Measurements from ENCODE around the gene MAP3K3.

Gene MAP3K3

GRCh38 chr17:63653050-63653449, 30.8 kb downstream of the MAP3K3 start:
- DNase-seq: no peak

GRCh38 chr17:63657786-63658185, 35.6 kb downstream of the MAP3K3 start:
- DNase-seq: no peak

- DNase-seq: no peak
These were observed 36.1 kb downstream of the MAP3K3 start for GRCh38 chr17:63658366-63658765.

- no peak for DNase-seq
These were observed 37.6 kb downstream of the MAP3K3 start for GRCh38 chr17:63659850-63660249.

- no peak for DNase-seq
These were observed 43.5 kb downstream of the MAP3K3 start for GRCh38 chr17:63665527-63666214.

- no peak for DNase-seq
These were observed 50.6 kb downstream of the MAP3K3 start for GRCh38 chr17:63672856-63673255.

- DNase-seq: no peak
These were observed 53.0 kb downstream of the MAP3K3 start for GRCh38 chr17:63675231-63675606.

GRCh38 chr17:63675607-63676546, 53.7 kb downstream of the MAP3K3 start:
- no peak for DNase-seq

- no peak for DNase-seq
These were observed 54.4 kb downstream of the MAP3K3 start for GRCh38 chr17:63676584-63676983.

- no peak for DNase-seq
These were observed 57.0 kb downstream of the MAP3K3 start for GRCh38 chr17:63679214-63679613.

- DNase-seq: no peak
These were observed 58.5 kb downstream of the MAP3K3 start for GRCh38 chr17:63680700-63681099.

GRCh38 chr17:63681530-63681929, 59.3 kb downstream of the MAP3K3 start:
- DNase-seq: no peak

GRCh38 chr17:63682441-63682840, 60.2 kb downstream of the MAP3K3 start:
- no peak for DNase-seq

GRCh38 chr17:63682981-63683380, 60.8 kb downstream of the MAP3K3 start:
- no peak for DNase-seq

- no peak for DNase-seq
These were observed 62.8 kb downstream of the MAP3K3 start for GRCh38 chr17:63685041-63685440.

GRCh38 chr17:63685578-63685977, 63.4 kb downstream of the MAP3K3 start:
- DNase-seq: no peak

GRCh38 chr17:63686138-63686685, 64.0 kb downstream of the MAP3K3 start:
- no peak for DNase-seq

GRCh38 chr17:63688396-63689020, 66.3 kb downstream of the MAP3K3 start:
- DNase-seq: no peak

- no peak for DNase-seq
These were observed 67.3 kb downstream of the MAP3K3 start for GRCh38 chr17:63689479-63689878.

- DNase-seq: no peak
These were observed 70.1 kb downstream of the MAP3K3 start for GRCh38 chr17:63692195-63692816.

GRCh38 chr17:63693411-63694113, 71.3 kb downstream of the MAP3K3 start:
- peak in 1 of 5 experiments; percentile 17 for DNase-seq

All from T-helper 2 cell (primary cell).